WTC11 (cell line): ENCODE measurements around the gene ITGA11. TPM values are rescaled to one million over a fixed set of nuclear protein-coding genes. Genes with fewer than 3 reads are reported as not detected.

Source experiments
- ATAC-seq: fragments of 200-7000 bp; cut with Tn5 transposase; 2 replicates; pipeline ENCODE4 v1.10.0; 2021; ENCODE audit warnings: mild to moderate bottlenecking, moderate library complexity
- CTCF ChIA-PET: fragments of 300-600 bp; sonication (Branson Sonifier 250); formaldehyde crosslinking; loops from one replicate; lab custom pipeline; 2021; ENCODE audit warnings: antibody characterized with exemption; lab: Charles Lee
- POLR2A ChIA-PET: fragments of 350-600 bp; sonication (Branson Sonifier 250); formaldehyde crosslinking; loops from one replicate; lab custom pipeline; 2021; ENCODE audit warnings: antibody characterized with exemption; lab: Charles Lee
- DNase-seq: peaks from one replicate; pipeline ENCODE4 v3.0.0; 2021; ENCODE audit warnings: low spot score
- H3K27ac Mint-ChIP-seq: 2 replicates; pipeline ENCODE4 v1.8.0; 2021; ENCODE audit warnings: mixed read lengths
- H3K27me3 Mint-ChIP-seq: 2 replicates; pipeline ENCODE4 v1.8.0; 2021; ENCODE audit warnings: low read depth, mild to moderate bottlenecking, moderate library complexity, mixed read lengths
- H3K36me3 Mint-ChIP-seq: 2 replicates; pipeline ENCODE4 v1.8.0; 2021; ENCODE audit warnings: mixed read lengths
- H3K4me1 Mint-ChIP-seq: 2 replicates; pipeline ENCODE4 v1.8.0; 2022; ENCODE audit warnings: mixed read lengths
- H3K4me3 Mint-ChIP-seq: 2 replicates; pipeline ENCODE4 v1.8.0; 2021; ENCODE audit warnings: mild to moderate bottlenecking, moderate library complexity, mixed read lengths
- H3K9me3 Mint-ChIP-seq: 2 replicates; pipeline ENCODE4 v1.8.0; 2021; ENCODE audit warnings: mixed read lengths
- ATF2 ChIP-seq: sonication (generic); formaldehyde crosslinking; IDR thresholded peaks from 2 replicates; pipeline ENCODE4 v1.8.1; 2022; ENCODE audit warnings: low read depth, missing genetic modification reagents, borderline replicate concordance
- ELF4 ChIP-seq: sonication (generic); formaldehyde crosslinking; IDR thresholded peaks from 2 replicates; pipeline ENCODE4 v1.8.1; 2022; ENCODE audit warnings: low read depth, mild to moderate bottlenecking, moderate library complexity, missing genetic modification reagents
- FOXP1 ChIP-seq: sonication (generic); formaldehyde crosslinking; IDR thresholded peaks from 2 replicates; pipeline ENCODE4 v1.8.0; 2022; ENCODE audit warnings: missing genetic modification reagents, mild to moderate bottlenecking, moderate library complexity, borderline replicate concordance
- MAX ChIP-seq: sonication (generic); formaldehyde crosslinking; IDR thresholded peaks from 2 replicates; pipeline ENCODE4 v1.8.0; 2022; ENCODE audit warnings: mild to moderate bottlenecking, missing genetic modification reagents
- MYBL2 ChIP-seq: sonication (generic); formaldehyde crosslinking; IDR thresholded peaks from 2 replicates; pipeline ENCODE4 v1.8.1; 2023; ENCODE audit warnings: mild to moderate bottlenecking, moderate library complexity, missing genetic modification reagents
- NR2C2 ChIP-seq: sonication (generic); formaldehyde crosslinking; IDR thresholded peaks from 2 replicates; pipeline ENCODE4 v1.8.0; 2022; ENCODE audit warnings: mild to moderate bottlenecking, missing genetic modification reagents
- PRRX2 ChIP-seq: fragments of 250-450 bp; sonication (Bioruptor Pico); IDR thresholded peaks from 2 replicates; pipeline ENCODE4 v1.8.0; 2021; ENCODE audit warnings: mild to moderate bottlenecking
- SMAD3 ChIP-seq: sonication (generic); formaldehyde crosslinking; IDR thresholded peaks from 2 replicates; pipeline ENCODE4 v1.8.0; 2022; ENCODE audit warnings: missing genetic modification reagents, mild to moderate bottlenecking, borderline replicate concordance
- STAT6 ChIP-seq: sonication (generic); formaldehyde crosslinking; conservative IDR thresholded peaks from 2 replicates; pipeline ENCODE4 v1.8.1; 2023; ENCODE audit warnings: mild to moderate bottlenecking, low read depth, missing genetic modification reagents, moderate library complexity
- TEAD1 ChIP-seq: sonication (generic); formaldehyde crosslinking; IDR thresholded peaks from 2 replicates; pipeline ENCODE4 v1.8.0; 2022; ENCODE audit warnings: mild to moderate bottlenecking, missing genetic modification reagents
- TEAD4 ChIP-seq: sonication (generic); formaldehyde crosslinking; IDR thresholded peaks from 2 replicates; pipeline ENCODE4 v1.8.0; 2022; ENCODE audit warnings: mild to moderate bottlenecking, missing genetic modification reagents
- ZBTB43 ChIP-seq: sonication (generic); formaldehyde crosslinking; IDR thresholded peaks from 2 replicates; pipeline ENCODE4 v1.8.1; 2023; ENCODE audit warnings: mild to moderate bottlenecking, missing genetic modification reagents
- ZNF121 ChIP-seq: sonication (generic); formaldehyde crosslinking; IDR thresholded peaks from 2 replicates; pipeline ENCODE4 v1.8.0; 2023; ENCODE audit warnings: missing genetic modification reagents
- ZNF263 ChIP-seq: sonication (generic); formaldehyde crosslinking; IDR thresholded peaks from 2 replicates; pipeline ENCODE4 v1.8.1; 2022; ENCODE audit warnings: low read depth, mild to moderate bottlenecking, moderate library complexity, missing genetic modification reagents
- ZNF396 ChIP-seq: fragments of 250-450 bp; sonication (Bioruptor Pico); IDR thresholded peaks from 2 replicates; pipeline ENCODE4 v1.8.0; 2021; ENCODE audit warnings: mild to moderate bottlenecking, moderate library complexity, borderline replicate concordance
- total RNA-seq: library from RNA; stranded (reverse); gene quantifications from 3 replicates; pipeline ENCODE4 v1.2.3, GENCODE V29; 2021
- TF ChIP-seq, protein P1 (sequence below): sonication (generic); formaldehyde crosslinking; IDR thresholded peaks from 2 replicates; pipeline ENCODE4 v1.8.0; 2023; ENCODE audit warnings: missing genetic modification reagents
- TF ChIP-seq, protein P2 (sequence below): fragments of 250-450 bp; sonication (Bioruptor Pico); IDR thresholded peaks from 2 replicates; pipeline ENCODE4 v2.1.2; 2022; ENCODE audit warnings: mild to moderate bottlenecking, moderate library complexity
- TF ChIP-seq, protein P3 (sequence below): sonication (generic); formaldehyde crosslinking; IDR thresholded peaks from 2 replicates; pipeline ENCODE4 v1.8.1; 2023; ENCODE audit warnings: mild to moderate bottlenecking, moderate library complexity, missing genetic modification reagents

ITGA11 gene
- total RNA-seq, 1 experiment from 2014 or later, result 0.15 TPM

- Mint-ChIP-seq H3K27me3 (no peaks in the 10 kb centered on the region), H3K27ac (no peak overlapping the region), H3K4me3 (no peak overlapping the region), H3K36me3 (no peaks in the 10 kb centered on the region), H3K4me1 (peaks cover 15% of the 10 kb centered on the region), H3K9me3 (no peaks in the 10 kb centered on the region)
- no peak for TF ChIP-seq ZNF121
- no peak for TF ChIP-seq TEAD4
- TF ChIP-seq, protein P1, sequence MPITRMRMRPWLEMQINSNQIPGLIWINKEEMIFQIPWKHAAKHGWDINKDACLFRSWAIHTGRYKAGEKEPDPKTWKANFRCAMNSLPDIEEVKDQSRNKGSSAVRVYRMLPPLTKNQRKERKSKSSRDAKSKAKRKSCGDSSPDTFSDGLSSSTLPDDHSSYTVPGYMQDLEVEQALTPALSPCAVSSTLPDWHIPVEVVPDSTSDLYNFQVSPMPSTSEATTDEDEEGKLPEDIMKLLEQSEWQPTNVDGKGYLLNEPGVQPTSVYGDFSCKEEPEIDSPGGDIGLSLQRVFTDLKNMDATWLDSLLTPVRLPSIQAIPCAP (CRISPR knock-in tag), result no peak
- TF ChIP-seq, protein P2, sequence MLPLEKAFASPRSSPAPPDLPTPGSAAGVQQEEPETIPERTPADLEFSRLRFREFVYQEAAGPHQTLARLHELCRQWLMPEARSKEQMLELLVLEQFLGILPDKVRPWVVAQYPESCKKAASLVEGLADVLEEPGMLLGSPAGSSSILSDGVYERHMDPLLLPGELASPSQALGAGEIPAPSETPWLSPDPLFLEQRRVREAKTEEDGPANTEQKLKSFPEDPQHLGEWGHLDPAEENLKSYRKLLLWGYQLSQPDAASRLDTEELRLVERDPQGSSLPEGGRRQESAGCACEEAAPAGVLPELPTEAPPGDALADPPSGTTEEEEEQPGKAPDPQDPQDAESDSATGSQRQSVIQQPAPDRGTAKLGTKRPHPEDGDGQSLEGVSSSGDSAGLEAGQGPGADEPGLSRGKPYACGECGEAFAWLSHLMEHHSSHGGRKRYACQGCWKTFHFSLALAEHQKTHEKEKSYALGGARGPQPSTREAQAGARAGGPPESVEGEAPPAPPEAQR (CRISPR knock-in tag), result no peak
- TF ChIP-seq FOXP1 (CRISPR knock-in tag), result no peak
- TF ChIP-seq PRRX2 (CRISPR knock-in tag), result no peak
- no peak for TF ChIP-seq ELF4
- DNase-seq, result no peak
- CTCF ChIA-PET, result interaction anchor here (1.2 to 1.5 kb wide), 3 partner anchors 8 to 375 kb away, joined by 3 to 7 read pairs (median 4); no protein-coding TSS in a partner anchor
- POLR2A ChIA-PET, result interaction anchor here (0.7 to 1.4 kb wide), 2 partner anchors 18 to 21 kb away, joined by 3 read pairs; partner anchors contain the start of gene FEM1B
- ATAC-seq, result no peak
Measured at GRCh38 chr15:68298336-68298735, 133.6 kb downstream of the ITGA11 start.

GRCh38 chr15:68295014-68295805, 136.8 kb downstream of the ITGA11 start:
- Mint-ChIP-seq H3K27ac (no peak overlapping the region), H3K9me3 (no peaks in the 10 kb centered on the region), H3K4me1 (peaks cover 26% of the 10 kb centered on the region), H3K27me3 (no peaks in the 10 kb centered on the region)
- CTCF ChIA-PET, result interaction anchor here (0.6 to 2.3 kb wide), 3 partner anchors 11 to 42 kb away, joined by 3 to 12 read pairs (median 4); no protein-coding TSS in a partner anchor
- no peak for TF ChIP-seq ZNF396 (CRISPR knock-in tag)
- no peak for TF ChIP-seq TEAD1
- no peak for TF ChIP-seq ATF2
- no peak for TF ChIP-seq ZNF263 (CRISPR knock-in tag)
- TF ChIP-seq, protein P1 (CRISPR knock-in tag), result no peak
- TF ChIP-seq, all 79 proteins: peak for 0
- no peak for DNase-seq
- no peak overlapping the region for H3K4me3 Mint-ChIP-seq
- POLR2A ChIA-PET, result no interaction called here
- ATAC-seq, result no peak
- peaks cover 14% of the 10 kb centered on the region for H3K36me3 Mint-ChIP-seq

- Mint-ChIP-seq H3K9me3 (no peaks in the 10 kb centered on the region), H3K27ac (no peak overlapping the region)
- POLR2A ChIA-PET, result no interaction called here
Measured at GRCh38 chr15:68292967-68293366, 139.0 kb downstream of the ITGA11 start.

More at GRCh38 chr15:68292967-68293366, 139.0 kb downstream of the ITGA11 start:
- H3K36me3 Mint-ChIP-seq, result peaks cover 25% of the 10 kb centered on the region
- CTCF ChIA-PET, result interaction anchor here (1.1 kb wide), 1 partner anchor 14 kb away, joined by 4 read pairs; no protein-coding TSS in a partner anchor
- no peak for TF ChIP-seq MYBL2
- TF ChIP-seq, protein P3, sequence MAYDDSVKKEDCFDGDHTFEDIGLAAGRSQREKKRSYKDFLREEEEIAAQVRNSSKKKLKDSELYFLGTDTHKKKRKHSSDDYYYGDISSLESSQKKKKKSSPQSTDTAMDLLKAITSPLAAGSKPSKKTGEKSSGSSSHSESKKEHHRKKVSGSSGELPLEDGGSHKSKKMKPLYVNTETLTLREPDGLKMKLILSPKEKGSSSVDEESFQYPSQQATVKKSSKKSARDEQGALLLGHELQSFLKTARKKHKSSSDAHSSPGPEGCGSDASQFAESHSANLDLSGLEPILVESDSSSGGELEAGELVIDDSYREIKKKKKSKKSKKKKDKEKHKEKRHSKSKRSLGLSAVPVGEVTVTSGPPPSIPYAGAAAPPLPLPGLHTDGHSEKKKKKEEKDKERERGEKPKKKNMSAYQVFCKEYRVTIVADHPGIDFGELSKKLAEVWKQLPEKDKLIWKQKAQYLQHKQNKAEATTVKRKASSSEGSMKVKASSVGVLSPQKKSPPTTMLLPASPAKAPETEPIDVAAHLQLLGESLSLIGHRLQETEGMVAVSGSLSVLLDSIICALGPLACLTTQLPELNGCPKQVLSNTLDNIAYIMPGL (CRISPR knock-in tag), result no peak
- no peak for TF ChIP-seq NR2C2 (CRISPR knock-in tag)
- TF ChIP-seq SMAD3 (CRISPR knock-in tag), result no peak
- no peak for TF ChIP-seq STAT6 (CRISPR knock-in tag)
- TF ChIP-seq MAX (CRISPR knock-in tag), result no peak
- no peak for TF ChIP-seq ZBTB43
- TF ChIP-seq ELF4, result no peak
- H3K27me3 Mint-ChIP-seq, result no peaks in the 10 kb centered on the region
- peaks cover 40% of the 10 kb centered on the region for H3K4me1 Mint-ChIP-seq
- no peak overlapping the region for H3K4me3 Mint-ChIP-seq
- no peak for ATAC-seq
- no peak for DNase-seq
